OCI-LY3 (cell line): ENCODE measurements around the gene PPP1R37.

ENCODE experiments used
- H2AFZ ChIP-seq: fragments of 200-600, 300-600 bp; shearing (Covaris generic); 2 replicates; pipeline ENCODE4 v1.6.0; 2014; ENCODE audit warnings: antibody characterized with exemption, low read depth, low read length
- H3K27ac ChIP-seq: fragments of 200-600, 300-600 bp; sonication (generic); 2 replicates; pipeline ENCODE4 v1.5.1; 2014; ENCODE audit warnings: mild to moderate bottlenecking, low read length, moderate library complexity, mixed read lengths
- H3K27me3 ChIP-seq: fragments of 200-600, 300-600 bp; sonication (generic); 2 replicates; pipeline ENCODE4 v1.6.1; 2014; ENCODE audit warnings: low read depth, low read length, mixed read lengths
- H3K36me3 ChIP-seq: fragments of 200-600, 300-600 bp; sonication (generic); replicated peaks from 2 replicates; pipeline ENCODE3; 2014; ENCODE audit warnings: low read depth, low read length, mixed read lengths
- H3K4me1 ChIP-seq: fragments of 300-600, 200-600 bp; sonication (generic); 2 replicates; pipeline ENCODE4 v1.6.1; 2014; ENCODE audit warnings: low read length, mixed read lengths
- H3K4me2 ChIP-seq: fragments of 200-600, 300-600 bp; sonication (generic); 2 replicates; pipeline ENCODE4 v1.6.1; 2014; ENCODE audit warnings: low read length, mixed read lengths
- H3K4me3 ChIP-seq: fragments of 300-600, 200-600 bp; sonication (generic); 2 replicates; pipeline ENCODE4 v1.5.1; 2014; ENCODE audit warnings: antibody characterized with exemption, mild to moderate bottlenecking, low read length, moderate library complexity
- H3K79me2 ChIP-seq: fragments of 300-600, 200-600 bp; shearing (Covaris generic); 2 replicates; pipeline ENCODE4 v1.6.1; 2014; ENCODE audit warnings: mild to moderate bottlenecking, low read length, mixed read lengths
- H3K9ac ChIP-seq: fragments of 300-600, 200-600 bp; shearing (Covaris generic); 2 replicates; pipeline ENCODE4 v1.6.0; 2014; ENCODE audit warnings: mild to moderate bottlenecking, low read length, moderate library complexity
- H3K9me3 ChIP-seq: fragments of 200-600, 300-600 bp; shearing (Covaris generic); 2 replicates; pipeline ENCODE4 v1.6.1; 2014; ENCODE audit warnings: low read length, mixed read lengths; ENCODE audit not compliant: insufficient read depth
- H4K20me1 ChIP-seq: fragments of 200-600, 300-600 bp; sonication (generic); 2 replicates; pipeline ENCODE4 v1.6.1; 2016; ENCODE audit warnings: low read length, mixed read lengths; ENCODE audit not compliant: insufficient read depth
- CTCF ChIP-seq: fragments of 200-600, 300-600 bp; sonication (generic); IDR thresholded peaks from 2 replicates; pipeline ENCODE4 v1.5.1; 2014; ENCODE audit warnings: antibody characterized with exemption, low read length, low read depth
- EZH2phosphoT487 ChIP-seq: fragments of 200-600 bp; shearing (Covaris generic); IDR thresholded peaks from 2 replicates; pipeline ENCODE4 v1.6.1; 2018; ENCODE audit warnings: antibody characterized with exemption, mixed run types, low read depth

Gene PPP1R37

GRCh38 chr19:45149129-45149528 is 56.1 kb downstream of the PPP1R37 start:
- H2AFZ ChIP-seq, result no peak overlapping the region
- H3K4me1 ChIP-seq, result no peaks in the 10 kb centered on the region
- H3K9me3 ChIP-seq, result no peaks in the 10 kb centered on the region
- H3K4me3 ChIP-seq, result no peak overlapping the region
- no peaks in the 10 kb centered on the region for H3K27me3 ChIP-seq
- TF ChIP-seq EZH2phosphoT487 (no peak), CTCF (no peak)
- H3K36me3 ChIP-seq, result peaks cover 7% of the 10 kb centered on the region
- H3K9ac ChIP-seq, result no peak overlapping the region
- H4K20me1 ChIP-seq, result no peaks in the 10 kb centered on the region
- H3K79me2 ChIP-seq, result no peaks in the 10 kb centered on the region
- no peak overlapping the region for H3K4me2 ChIP-seq
- no peak overlapping the region for H3K27ac ChIP-seq

GRCh38 chr19:45150180-45150579 is 57.2 kb downstream of the PPP1R37 start:
- no peaks in the 10 kb centered on the region for H4K20me1 ChIP-seq
- H3K4me3 ChIP-seq, result no peak overlapping the region
- peaks cover 7% of the 10 kb centered on the region for H3K36me3 ChIP-seq
- H3K9ac ChIP-seq, result no peak overlapping the region
- H2AFZ ChIP-seq, result no peak overlapping the region
- no peak overlapping the region for H3K4me2 ChIP-seq
- H3K27ac ChIP-seq, result no peak overlapping the region
- no peaks in the 10 kb centered on the region for H3K4me1 ChIP-seq
- H3K27me3 ChIP-seq, result no peaks in the 10 kb centered on the region
- no peaks in the 10 kb centered on the region for H3K79me2 ChIP-seq
- H3K9me3 ChIP-seq, result no peaks in the 10 kb centered on the region
- no peak for TF ChIP-seq CTCF

- H3K4me3 ChIP-seq, result no peak overlapping the region
- H3K4me2 ChIP-seq, result no peak overlapping the region
- no peaks in the 10 kb centered on the region for H3K27me3 ChIP-seq
- H3K79me2 ChIP-seq, result no peaks in the 10 kb centered on the region
- H3K9ac ChIP-seq, result no peak overlapping the region
- H3K9me3 ChIP-seq, result no peaks in the 10 kb centered on the region
- H3K4me1 ChIP-seq, result no peaks in the 10 kb centered on the region
- TF ChIP-seq EZH2phosphoT487, result no peak
- TF ChIP-seq CTCF, result no peak
- H2AFZ ChIP-seq, result no peak overlapping the region
- no peaks in the 10 kb centered on the region for H4K20me1 ChIP-seq
- no peak overlapping the region for H3K27ac ChIP-seq
- H3K36me3 ChIP-seq, result peaks cover 7% of the 10 kb centered on the region
Measured at GRCh38 chr19:45150751-45151281, 57.8 kb downstream of the PPP1R37 start.

- no peak for TF ChIP-seq EZH2phosphoT487
- TF ChIP-seq CTCF, result no peak
- no peaks in the 10 kb centered on the region for H3K79me2 ChIP-seq
- peaks cover 7% of the 10 kb centered on the region for H3K36me3 ChIP-seq
- H3K4me2 ChIP-seq, result no peak overlapping the region
- no peaks in the 10 kb centered on the region for H3K9me3 ChIP-seq
- H3K27ac ChIP-seq, result no peak overlapping the region
- no peaks in the 10 kb centered on the region for H4K20me1 ChIP-seq
- H2AFZ ChIP-seq, result no peak overlapping the region
- H3K9ac ChIP-seq, result no peak overlapping the region
- no peak overlapping the region for H3K4me3 ChIP-seq
- no peaks in the 10 kb centered on the region for H3K27me3 ChIP-seq
- no peaks in the 10 kb centered on the region for H3K4me1 ChIP-seq
Measured at GRCh38 chr19:45151320-45151719, 58.3 kb downstream of the PPP1R37 start.
